Measurements from ENCODE around the gene DNAH10.
"Not testable (repeated sequence)": the region's sequence is repeated elsewhere in the genome, so short reads cannot be mapped to it uniquely, and the experiment has no call there.

The DNAH10 gene

DNA sequence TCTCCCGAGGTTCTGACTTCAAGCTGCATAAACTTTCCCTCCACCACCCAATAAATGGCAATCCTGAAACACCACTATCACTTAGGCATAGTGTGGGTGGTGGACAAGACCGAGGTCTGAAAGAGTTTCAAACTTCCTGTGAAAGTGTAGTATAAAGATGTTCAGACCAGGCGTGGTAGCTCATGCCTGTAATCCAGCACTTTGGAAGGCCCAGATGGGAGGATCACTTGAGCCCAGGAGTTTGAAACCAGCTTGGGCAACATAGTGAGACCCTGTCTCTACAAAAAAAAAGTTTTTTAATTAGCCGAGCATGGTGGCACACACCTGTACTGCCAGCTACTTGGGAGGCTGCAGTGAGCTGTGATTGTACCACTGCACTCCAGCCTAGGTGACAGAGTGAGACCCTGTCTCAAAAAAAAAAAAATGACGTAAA, 148.7 kb downstream of the DNAH10 start:
- no peak for DNase-seq

DNA sequence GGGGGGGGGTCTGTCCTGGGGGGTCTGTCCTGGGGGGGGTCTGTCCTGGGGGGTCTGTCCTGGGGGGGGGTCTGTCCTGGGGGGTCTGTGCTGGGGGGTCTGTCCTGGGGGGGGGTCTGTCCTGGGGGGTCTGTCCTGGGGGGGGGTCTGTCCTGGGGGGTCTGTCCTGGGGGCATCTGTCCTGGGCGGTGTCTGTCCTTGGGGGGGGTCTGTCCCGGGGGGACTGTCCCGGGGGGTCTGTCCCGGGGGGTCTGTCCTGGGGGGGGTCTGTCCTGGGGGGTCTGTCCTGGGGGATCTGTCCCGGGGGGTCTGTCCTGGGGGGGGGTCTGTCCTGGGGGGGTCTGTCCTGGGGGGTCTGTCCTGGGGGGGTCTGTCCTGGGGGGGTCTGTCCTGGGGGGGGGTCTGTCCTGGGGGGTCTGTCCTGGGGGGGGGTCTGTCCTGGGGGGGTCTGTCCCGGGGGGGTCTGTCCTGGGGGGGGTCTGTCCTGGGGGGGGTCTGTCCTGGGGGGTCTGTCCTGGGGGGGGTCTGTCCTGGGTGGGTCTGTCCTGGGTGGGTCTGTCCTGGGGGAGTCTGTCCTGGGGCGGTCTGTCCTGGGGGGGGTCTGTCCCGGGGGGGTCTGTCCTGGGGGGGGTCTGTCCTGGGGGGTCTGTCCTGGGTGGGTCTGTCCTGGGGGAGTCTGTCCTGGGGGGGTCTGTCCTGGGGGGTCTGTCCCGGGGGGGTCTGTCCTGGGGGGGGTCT, 149.7 kb downstream of the DNAH10 start:
- DNase-seq, result not testable (repeated sequence)

DNA sequence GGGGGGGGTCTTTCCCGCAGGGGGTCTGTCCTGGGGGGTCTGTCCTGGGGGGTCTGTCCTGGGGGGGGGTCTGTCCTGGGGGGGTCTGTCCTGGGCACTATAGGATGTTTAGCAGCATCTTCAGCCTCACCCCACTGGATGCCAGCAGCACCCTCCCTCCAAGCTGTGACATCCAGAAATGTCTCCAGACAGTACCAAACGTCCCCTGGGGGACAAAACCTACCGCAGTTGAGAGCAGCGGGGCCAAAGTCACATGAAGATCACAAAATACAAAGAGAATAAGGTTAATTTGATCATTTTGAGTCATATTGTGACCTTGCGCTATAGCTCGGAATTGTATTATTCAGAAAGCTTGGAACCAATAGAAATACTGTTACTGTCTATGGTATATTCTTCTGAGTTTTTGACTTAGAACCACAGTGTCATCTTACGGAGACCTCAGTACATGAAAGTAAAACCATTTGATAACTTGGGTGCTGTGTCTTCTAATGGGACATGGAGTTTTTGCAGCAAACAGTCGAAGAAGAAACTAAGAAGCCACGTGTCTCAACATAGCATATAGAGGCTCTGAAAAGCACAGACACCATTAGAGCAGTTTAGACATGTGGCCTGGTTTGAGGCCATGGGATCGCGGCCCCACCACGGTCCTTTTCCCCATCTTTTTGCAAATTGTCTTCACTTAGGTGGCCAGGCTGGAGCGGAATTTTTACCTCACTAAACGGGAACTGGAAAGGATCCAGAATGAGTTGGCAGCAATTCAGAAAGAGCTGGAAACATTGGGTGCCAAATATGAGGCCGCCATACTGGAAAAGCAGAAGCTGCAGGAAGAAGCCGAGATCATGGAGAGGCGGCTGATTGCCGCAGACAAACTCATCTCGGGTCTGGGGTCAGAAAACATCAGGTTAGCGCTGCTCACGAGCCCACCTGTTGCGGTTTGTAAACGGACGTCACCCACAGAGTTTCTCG, 150.6 kb downstream of the DNAH10 start:
- DNase-seq, result no peak

DNA sequence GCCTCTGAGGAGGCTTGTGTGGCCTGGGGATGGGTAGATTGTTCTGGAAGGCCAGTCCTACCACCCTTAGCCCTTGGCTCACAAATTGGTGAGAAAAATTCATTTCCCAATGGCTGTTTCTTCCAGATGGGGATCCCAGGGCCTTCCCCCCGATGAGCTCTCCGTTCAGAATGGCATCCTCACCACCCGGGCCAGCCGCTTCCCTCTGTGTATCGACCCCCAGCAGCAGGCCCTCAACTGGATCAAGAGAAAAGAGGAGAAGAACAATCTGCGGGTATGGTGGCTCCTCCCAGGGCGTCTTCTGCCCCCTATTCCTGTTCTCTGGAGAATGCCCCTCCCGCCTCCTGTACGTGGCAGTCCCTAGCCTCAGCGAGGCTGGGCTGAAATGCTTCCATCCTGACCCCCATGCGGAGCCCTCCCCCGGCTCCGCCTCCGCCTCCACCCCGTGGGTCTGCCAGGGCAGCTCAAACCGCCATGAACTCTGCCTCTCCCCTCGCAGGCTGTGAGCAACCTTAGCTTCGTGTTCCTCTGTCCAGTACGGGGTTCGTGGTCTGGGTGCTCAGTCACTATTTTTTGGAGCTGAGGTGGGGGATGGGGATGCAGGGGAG, 152.7 kb downstream of the DNAH10 start:
- no peak for DNase-seq

DNA sequence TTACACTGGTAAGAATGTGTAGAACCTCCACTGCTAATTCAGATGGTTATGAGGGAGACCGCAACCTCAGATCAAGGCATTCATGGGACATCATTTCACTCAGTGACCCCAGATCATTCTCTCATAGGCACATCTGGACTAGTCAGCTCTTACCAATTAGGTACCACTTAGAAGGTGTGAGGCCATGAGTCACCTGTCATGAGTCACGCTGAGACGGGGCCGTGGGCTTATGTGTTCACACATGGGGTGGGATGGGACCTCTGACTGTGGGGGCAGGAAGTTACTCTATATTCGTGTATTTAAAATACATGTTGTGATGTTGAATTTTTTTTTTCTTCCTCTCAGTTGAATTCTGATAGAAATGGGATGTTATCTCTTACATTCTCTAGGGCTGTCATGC, 154.6 kb downstream of the DNAH10 start:
- no peak for DNase-seq

DNA sequence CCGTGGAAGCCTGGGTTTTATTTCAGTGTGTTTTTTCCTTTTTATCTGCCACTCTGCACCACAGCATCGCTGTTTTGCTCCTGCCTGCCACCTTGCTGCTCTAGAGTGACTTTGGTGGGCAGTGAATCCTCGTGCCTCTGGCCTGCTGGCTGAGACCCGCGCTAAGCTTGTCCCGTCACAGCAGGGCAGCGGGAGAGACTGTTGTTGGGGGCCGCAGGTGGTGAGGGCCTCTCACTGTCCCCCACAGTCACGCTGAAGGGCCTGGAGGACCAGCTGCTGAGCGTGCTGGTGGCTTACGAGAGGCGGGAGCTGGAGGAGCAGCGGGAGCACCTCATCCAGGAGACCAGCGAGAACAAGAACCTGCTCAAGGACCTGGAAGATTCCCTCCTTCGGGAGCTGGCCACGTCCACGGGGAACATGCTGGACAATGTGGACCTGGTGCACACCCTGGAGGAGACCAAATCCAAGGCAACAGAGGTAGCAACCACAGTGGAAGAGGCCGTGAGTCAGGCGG, 155.3 kb downstream of the DNAH10 start:
- DNase-seq, result no peak

DNA sequence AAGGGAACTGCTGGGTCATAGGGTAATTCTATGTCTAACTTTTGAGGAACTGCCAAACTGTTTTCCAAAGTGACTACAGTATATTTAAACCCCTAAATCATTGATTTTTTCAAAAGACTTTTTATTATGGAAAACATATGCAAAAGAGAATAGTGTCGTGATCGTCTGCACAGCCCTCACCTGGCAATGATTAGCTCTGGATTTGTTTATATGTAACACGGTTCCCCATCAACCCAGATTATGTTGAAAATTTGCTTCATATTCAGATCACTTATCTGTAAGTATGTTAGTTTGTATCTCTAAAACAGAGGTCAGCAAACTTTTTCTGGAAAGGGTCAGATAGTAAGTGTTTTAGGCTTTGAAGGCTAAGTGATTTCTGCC, 157.9 kb downstream of the DNAH10 start:
- DNase-seq, result no peak

DNA sequence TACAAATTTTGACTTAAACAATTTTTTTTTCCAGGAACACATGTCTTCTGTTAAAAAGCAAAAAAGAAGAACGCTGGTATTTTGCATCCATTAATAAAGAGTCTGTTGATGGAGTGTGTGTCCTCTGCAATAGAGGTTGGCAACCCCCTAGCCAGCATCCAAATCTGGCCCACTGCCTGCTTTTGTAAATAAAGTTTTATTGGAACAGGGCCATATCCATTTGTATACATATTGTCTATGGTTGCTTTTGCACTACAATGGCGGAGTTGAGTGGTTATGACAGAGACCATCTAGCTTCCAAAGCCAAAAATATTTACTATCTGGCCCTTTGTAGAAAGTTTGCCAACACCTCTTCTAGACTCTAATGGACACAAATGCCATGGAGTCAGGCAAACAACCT, 160.9 kb downstream of the DNAH10 start:
- no peak for DNase-seq

DNA sequence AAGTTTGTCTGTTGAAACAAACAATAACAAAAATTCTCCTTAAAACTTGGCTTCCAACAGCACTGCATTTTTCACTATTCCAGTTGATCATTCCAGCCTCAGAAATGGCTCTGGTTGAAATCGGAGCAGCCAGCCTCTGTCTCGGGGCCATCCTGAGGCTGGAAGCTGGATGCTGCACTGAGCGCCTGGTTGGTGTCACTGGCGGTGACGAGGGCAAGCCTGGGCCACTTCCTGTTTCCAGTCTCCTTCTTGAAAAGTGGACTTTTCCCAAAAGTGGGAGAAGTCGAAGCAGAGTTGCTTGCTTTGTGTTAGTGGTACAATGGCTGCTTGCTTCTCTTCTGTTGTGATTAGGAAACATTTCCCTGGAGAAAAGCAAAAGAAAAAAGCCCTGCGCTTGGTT, 161.8 kb downstream of the DNAH10 start:
- DNase-seq, result no peak

DNA sequence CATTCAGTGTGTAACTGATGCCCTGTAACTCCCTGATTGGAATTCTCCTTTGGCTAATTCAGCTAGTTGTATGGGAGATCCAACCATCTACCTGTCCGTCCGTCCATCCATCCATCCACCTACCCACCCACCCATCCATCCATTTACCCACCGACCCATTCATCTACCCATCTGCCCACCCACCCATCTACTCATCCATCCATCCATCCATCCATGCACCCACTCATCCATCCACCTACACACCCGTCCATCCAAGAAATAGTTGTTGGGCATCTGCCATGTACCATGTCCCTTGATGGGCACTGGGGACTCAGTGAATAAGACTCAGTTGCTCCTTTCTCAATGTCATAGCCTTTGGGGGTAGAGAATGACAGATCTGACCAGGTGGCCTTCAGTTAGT, 162.4 kb downstream of the DNAH10 start:
- no peak for DNase-seq

DNA sequence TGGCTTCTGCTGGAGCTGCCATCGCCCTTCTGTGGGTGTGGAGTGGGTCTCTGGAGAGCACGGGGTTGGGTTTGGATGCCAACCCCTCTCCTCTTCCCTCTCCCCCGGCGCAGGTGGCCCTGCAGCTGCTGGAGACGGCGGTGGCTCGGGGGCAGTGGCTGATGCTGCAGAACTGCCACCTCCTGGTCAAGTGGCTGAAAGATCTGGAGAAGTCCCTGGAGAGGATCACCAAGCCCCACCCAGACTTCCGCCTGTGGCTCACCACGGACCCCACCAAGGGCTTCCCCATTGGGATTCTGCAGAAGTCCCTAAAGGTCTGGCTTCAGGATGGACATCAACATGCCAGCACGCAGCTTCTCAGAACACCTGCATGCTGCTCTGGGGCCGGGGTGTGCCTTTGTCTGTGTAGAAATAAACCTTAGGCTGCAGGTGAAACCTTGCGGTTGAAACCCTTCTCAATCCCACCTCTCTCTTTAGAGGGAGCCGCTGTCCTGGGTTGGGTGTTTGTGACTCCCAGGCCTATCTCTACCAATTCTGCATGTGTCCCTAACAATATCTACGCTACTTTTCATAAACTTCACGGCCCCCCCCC, 166.3 kb downstream of the DNAH10 start:
- no peak for DNase-seq

DNA sequence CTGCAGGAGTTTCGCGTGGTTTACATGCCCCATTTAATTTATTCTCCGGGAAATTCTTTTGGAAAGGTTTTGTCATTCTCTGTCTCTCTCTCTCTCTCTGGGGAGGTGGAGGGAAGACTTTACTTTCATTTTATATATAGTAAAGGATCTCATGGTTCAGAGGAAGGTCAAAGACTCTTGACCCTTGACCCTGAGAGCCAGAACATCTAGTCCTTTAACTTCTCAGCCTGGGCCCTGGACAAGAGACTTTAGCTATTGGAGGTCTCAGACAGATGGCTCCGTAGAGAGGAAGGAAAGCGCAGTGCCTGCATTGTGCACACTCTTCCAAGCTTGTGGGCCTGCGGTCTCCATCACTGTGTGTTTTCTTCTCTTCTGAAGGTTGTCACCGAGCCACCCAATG, 166.8 kb downstream of the DNAH10 start:
- no peak for DNase-seq

DNA sequence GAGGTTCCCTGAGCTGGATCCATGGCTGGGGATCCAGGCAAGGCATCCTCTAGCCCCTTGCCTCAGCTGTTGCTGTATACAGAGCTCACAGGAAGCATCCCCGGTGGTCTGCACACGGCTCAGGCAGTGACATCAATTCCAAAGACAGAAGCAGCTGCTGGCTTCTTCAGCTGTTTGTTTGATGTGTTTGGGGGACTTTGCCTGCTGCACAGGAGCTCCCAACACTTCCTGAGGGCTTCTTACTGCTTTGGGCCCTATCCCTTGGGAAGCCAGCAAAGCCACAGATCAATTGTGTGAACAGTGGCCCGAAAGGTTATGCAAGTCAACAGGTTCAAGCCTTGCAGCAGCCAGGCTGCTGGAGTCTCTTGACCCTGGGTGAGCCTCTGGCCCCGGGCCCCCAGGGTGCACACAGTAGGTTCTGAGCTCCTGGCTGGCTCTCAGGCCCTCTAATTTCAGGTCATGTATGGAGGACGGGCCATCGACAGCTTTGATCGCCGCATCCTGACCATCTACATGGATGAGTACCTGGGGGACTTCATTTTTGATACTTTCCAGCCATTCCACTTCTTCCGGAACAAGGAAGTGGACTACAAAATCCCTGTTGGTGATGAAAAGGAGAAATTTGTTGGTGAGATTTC, 168.0 kb downstream of the DNAH10 start:
- no peak for DNase-seq

DNA sequence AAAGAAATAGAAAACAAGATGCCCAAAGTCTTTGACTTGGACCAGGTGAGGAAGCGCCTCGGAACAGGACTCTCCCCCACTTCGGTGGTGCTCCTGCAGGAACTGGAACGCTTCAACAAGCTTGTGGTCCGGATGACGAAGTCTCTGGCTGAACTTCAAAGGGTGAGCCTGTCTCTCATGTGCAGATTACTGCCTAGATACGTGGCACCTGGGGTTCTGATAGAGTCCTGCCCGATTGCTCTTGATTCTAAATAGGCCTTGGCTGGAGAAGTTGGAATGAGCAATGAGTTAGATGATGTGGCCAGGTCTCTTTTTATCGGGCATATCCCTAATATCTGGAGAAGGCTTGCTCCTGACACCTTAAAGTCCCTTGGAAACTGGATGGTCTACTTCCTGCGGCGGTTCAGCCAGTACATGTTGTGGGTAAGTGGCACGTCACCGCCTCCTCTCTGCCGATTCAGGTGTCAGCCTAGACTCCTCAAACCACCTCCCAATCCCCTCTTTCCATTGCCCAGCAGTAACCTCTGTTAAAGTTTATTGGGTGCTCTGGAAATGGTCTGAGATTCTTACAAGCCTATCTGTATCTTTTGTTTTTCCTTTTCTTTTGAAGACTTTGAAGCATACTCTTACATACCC, 169.7 kb downstream of the DNAH10 start:
- DNase-seq, result no peak

DNA sequence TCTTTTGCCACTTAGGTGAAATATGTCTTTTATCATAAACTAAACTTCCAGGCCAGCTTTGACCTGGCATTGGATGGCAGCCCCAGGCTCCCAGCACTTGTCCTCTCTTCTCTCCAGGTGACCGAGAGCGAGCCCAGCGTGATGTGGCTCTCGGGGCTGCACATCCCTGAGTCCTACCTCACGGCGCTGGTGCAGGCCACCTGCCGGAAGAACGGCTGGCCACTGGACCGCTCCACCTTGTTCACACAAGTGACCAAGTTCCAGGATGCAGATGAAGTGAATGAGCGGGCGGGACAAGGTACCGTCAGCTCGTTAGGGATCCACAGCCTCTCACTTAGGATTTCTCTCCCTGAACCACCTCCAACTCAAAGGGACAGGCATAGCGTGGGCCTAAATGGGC, 171.1 kb downstream of the DNAH10 start:
- DNase-seq, result no peak

DNA sequence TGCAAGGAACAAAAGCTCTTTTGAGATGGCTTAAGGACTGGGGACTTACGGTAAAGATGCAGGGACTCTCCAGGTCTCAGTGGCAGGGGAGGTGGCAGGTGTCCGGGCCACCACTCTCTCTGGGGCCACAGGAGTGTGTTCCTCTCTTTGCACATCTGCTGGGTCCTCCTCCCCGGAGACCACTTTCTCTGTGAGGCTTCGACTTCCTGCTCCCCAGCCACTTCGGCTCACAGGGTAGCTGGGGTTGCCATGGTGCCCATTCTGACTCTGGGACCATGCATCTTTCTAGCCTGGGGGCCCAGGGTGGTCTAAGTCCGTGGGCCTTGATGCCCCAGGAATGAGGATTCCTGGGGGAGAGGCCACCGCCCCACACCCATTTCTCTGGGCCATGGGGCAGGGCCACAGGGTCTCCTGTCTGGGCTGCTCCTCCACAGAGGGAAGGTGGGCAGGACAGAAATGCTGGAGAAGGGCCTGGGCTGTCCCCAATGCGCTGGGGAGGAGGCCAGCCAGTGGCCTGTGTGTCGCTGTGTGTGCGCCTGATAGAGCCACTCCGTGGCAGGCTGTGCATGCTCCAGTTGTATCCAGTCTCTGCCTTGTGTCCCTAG, 172.0 kb downstream of the DNAH10 start:
- no peak for DNase-seq

DNA sequence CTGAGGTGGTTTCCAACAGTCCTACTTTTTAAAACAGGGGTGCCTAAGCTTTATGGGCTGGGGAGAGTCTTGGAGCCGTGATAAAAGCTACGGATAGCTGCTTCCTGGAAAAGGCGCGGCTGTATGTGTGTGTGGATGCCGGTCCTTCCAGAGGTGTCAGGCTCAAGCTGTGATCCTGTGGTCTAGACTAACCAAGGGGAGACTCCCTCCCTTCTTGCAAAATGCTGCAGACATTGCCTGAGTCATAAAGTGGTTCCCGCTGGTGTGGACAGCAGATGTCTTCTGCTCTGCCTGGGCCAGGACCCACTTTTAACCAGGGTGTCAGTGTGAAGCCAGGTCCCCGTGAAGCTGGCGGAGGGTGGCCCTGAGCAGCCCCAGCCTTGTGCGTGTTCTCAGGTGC, 172.7 kb downstream of the DNAH10 start:
- no peak for DNase-seq

DNA sequence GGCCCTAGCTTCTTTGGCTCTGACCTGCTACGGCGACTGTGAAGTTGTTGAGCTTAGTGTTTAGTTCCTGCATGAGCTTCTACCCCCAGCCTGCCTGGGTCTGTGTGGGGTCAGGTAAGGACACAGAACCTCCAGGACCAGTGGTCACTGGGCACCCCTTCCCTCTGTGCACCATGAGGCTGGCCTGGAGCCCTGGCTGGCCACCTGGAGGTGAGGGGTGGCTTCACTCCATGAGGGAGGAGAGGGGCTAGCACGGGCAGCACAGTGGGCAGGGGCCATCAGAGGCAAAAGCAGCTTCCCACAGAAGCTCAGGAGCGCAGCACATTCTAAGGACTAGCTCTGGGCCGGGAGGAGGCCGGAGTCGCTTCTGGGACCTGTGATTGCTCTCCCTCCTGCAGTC, 173.9 kb downstream of the DNAH10 start:
- no peak for DNase-seq

DNA sequence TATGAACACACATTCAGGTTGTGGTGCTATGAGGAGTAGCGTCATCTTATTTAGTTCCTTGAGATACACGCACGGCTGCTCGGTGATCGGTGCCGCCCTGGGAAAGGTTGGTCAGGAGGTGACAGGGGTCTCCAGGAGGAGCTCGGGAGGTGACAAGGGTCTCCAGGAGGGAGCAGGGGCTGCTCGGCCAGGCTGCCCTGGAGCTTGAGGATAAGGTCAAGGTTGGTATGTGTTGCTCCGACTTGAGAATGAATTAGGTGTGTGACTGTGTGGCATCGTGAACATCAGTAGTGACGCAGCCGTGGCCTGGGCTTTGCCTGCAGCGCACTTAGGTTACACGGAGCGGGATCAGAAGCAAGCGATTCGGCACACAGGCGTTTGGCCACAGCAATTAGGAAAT, 174.4 kb downstream of the DNAH10 start:
- DNase-seq, result no peak

DNA sequence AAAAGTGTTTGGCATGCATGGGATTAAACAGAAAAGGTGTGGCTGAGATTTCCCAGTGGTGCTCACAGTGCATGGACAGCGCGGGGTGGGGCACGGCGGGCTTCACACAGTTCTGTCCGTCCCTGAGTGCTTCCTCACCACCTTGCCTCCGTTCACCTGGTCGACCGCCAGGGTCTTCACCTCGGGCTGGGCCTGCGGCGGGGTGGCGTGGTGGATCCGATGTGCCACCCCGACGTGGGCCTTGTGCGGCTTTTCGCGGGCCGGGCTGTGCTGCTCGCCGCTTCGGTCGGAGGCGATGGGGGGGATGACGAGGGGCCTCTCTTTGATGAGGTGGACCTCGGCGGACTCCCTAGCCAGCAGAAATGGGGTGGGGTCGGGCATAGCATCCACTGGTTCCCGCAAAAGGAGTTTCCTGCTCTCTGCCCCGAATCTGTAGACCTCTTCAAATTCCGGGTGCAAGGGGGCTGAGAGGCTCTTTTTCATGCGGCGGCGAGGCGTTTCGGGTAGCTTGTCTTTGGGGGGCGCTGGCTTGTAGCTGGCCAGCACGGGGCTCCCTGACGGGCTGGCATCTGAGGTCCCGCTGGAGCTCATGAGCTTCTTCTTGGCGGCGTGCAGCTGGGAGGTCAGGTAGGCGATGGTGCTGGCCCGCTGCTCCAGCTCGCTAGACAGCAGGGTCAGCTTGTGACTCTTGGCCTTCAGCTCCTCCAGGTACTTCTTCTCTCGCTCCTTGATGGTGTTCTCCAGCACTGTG, 175.0 kb downstream of the DNAH10 start:
- no peak for DNase-seq

All from NCI-H1048 (cell line).